KMS-11 (cell line): ENCODE results near the gene HSPB2.

Experiments
- H2AFZ ChIP-seq: fragments of 200-600 bp; sonication (generic); 2 replicates; pipeline ENCODE4 v1.6.1; 2016; ENCODE audit warnings: antibody characterized with exemption, mixed run types, low read depth
- H3K27ac ChIP-seq: fragments of 200-600 bp; sonication (generic); 2 replicates; pipeline ENCODE4 v1.6.1; 2016; ENCODE audit warnings: mild to moderate bottlenecking, mixed run types
- H3K27me3 ChIP-seq: fragments of 200-600 bp; sonication (generic); 2 replicates; pipeline ENCODE4 v1.6.1; 2017; ENCODE audit warnings: mild to moderate bottlenecking, low read depth, mixed run types, moderate library complexity; ENCODE audit not compliant: insufficient read depth
- H3K36me3 ChIP-seq: fragments of 200-600 bp; sonication (generic); 2 replicates; pipeline ENCODE4 v1.6.1; 2017; ENCODE audit warnings: mild to moderate bottlenecking, mixed run types; ENCODE audit not compliant: insufficient read depth
- H3K4me1 ChIP-seq: fragments of 200-600 bp; sonication (generic); 2 replicates; pipeline ENCODE4 v1.6.1; 2016; ENCODE audit warnings: mild to moderate bottlenecking, low read depth, mixed run types; ENCODE audit not compliant: poor library complexity, severe bottlenecking
- H3K4me2 ChIP-seq: fragments of 200-600 bp; sonication (generic); 2 replicates; pipeline ENCODE4 v1.7.0; 2016; ENCODE audit warnings: mild to moderate bottlenecking, mixed run types
- H3K4me3 ChIP-seq: fragments of 200-600 bp; sonication (generic); IDR thresholded peaks from 2 replicates; pipeline ENCODE4 v1.6.1; 2017; ENCODE audit warnings: low read depth, low read length, mixed read lengths; ENCODE audit not compliant: insufficient read depth
- H3K79me2 ChIP-seq: fragments of 200-600 bp; sonication (generic); 2 replicates; pipeline ENCODE4 v1.6.1; 2016; ENCODE audit warnings: low read depth, mixed run types; ENCODE audit not compliant: insufficient read depth
- H3K9ac ChIP-seq: fragments of 200-600 bp; sonication (generic); 2 replicates; pipeline ENCODE4 v1.6.1; 2016; ENCODE audit warnings: mild to moderate bottlenecking, mixed run types
- H4K20me1 ChIP-seq: fragments of 200-600 bp; sonication (generic); 2 replicates; pipeline ENCODE4 v1.6.1; 2016; ENCODE audit warnings: mild to moderate bottlenecking, mixed run types; ENCODE audit not compliant: insufficient read depth
- CTCF ChIP-seq: fragments of 200-600 bp; sonication (generic); conservative IDR thresholded peaks from 2 replicates; pipeline ENCODE4 v1.6.1; 2017; ENCODE audit warnings: low read depth, mild to moderate bottlenecking, antibody characterized with exemption, low read length, moderate library complexity, mixed read lengths

HSPB2 gene

GRCh38 chr11:111911563-111912401, 752 bp upstream of the HSPB2 start, which contains the start of gene CRYAB:
Gene CRYAB, minus strand, starts transcription at chr11:111911770. Its CDS starts 46 bp downstream, at chr11:111911724.
- Histone ChIP-seq H3K4me1 (no peaks in the 10 kb centered on the region), H2AFZ (no peak within 1 kb of the TSS), H3K36me3 (no peaks in the 10 kb centered on the region), H3K27ac (no peak within 1 kb of the TSS), H4K20me1 (no peaks in the 10 kb centered on the region), H3K9ac (no peak within 1 kb of the TSS), H3K79me2 (no peaks in the 10 kb centered on the region), H3K4me2 (no peak within 1 kb of the TSS), H3K4me3 (no peak within 1 kb of the TSS), H3K27me3 (no peaks in the 10 kb centered on the region)
- no peak for TF ChIP-seq CTCF

- Histone ChIP-seq H3K4me3 (no peak overlapping the region), H3K27ac (no peak overlapping the region), H3K79me2 (no peaks in the 10 kb centered on the region), H3K4me2 (no peak overlapping the region), H2AFZ (no peak overlapping the region), H3K9ac (no peak overlapping the region), H3K36me3 (no peaks in the 10 kb centered on the region), H3K27me3 (no peaks in the 10 kb centered on the region), H3K4me1 (peaks cover 5% of the 10 kb centered on the region), H4K20me1 (no peaks in the 10 kb centered on the region)
- TF ChIP-seq CTCF: no peak
Measured at GRCh38 chr11:111913031-111913861, 712 bp downstream of the HSPB2 start.

- Histone ChIP-seq H3K79me2 (no peaks in the 10 kb centered on the region), H3K4me2 (no peak overlapping the region), H3K27ac (no peak overlapping the region), H3K36me3 (no peaks in the 10 kb centered on the region), H4K20me1 (no peaks in the 10 kb centered on the region), H2AFZ (no peak overlapping the region), H3K4me1 (peaks cover 11% of the 10 kb centered on the region), H3K9ac (no peak overlapping the region), H3K4me3 (no peak overlapping the region), H3K27me3 (no peaks in the 10 kb centered on the region)
- TF ChIP-seq CTCF: no peak
Measured at GRCh38 chr11:111913997-111914396, 1.5 kb downstream of the HSPB2 start.

GRCh38 chr11:111916768-111917167, 4.2 kb downstream of the HSPB2 start:
- Histone ChIP-seq H3K9ac (no peak overlapping the region), H3K79me2 (no peaks in the 10 kb centered on the region), H4K20me1 (no peaks in the 10 kb centered on the region), H3K27me3 (no peaks in the 10 kb centered on the region), H3K4me3 (no peak overlapping the region), H3K4me1 (peaks cover 11% of the 10 kb centered on the region), H3K27ac (no peak overlapping the region), H2AFZ (no peak overlapping the region), H3K4me2 (no peak overlapping the region), H3K36me3 (no peaks in the 10 kb centered on the region)
- no peak for TF ChIP-seq CTCF
